Measurements from ENCODE around the gene REXO1. TPM values are rescaled to one million over a fixed set of nuclear protein-coding genes. Genes with fewer than 3 reads are reported as not detected.

REXO1 gene
- total and polyA plus RNA-seq, 2 of the 8 experiments (the other 6 are each of a cell fraction or from before 2014, with no cell fraction given): 42.4 to 44.3 TPM

GRCh38 chr19:1853295-1854038, 5.2 kb upstream of the REXO1 start (continued):
- TF ChIP-seq KDM5A (IDR thresholded peaks at IDR 0.05; ENCODE audit: low read length) (no peak), CHD1 (IDR thresholded peaks at IDR 0.05; ENCODE audit: low read depth, low read length) (no peak), GTF2F1 (IDR thresholded peaks at IDR 0.05; ENCODE audit: borderline replicate concordance, low read depth, low read length) (0 out of 2 replicates have a peak, but pooled peaks have one; percentile 52), HDAC6 (IDR thresholded peaks at IDR 0.05; ENCODE audit: low read depth, low read length) (no peak), EP300 (IDR thresholded peaks at IDR 0.05; ENCODE audit: borderline replicate concordance in 1 of 2, low read depth in 2 of 2, low read length in 2 of 2) (peak; percentile 21 to 68; a peak in 2 of 3 replicates), HDAC2 (IDR thresholded peaks at IDR 0.05; ENCODE audit: borderline replicate concordance in 1 of 2, low read depth in 2 of 2, low read length in 2 of 2) (peak in 1 of 2 experiments; percentile 57; a peak in 1 of 4 replicates)
- TF ChIP-seq, protein P1, sequence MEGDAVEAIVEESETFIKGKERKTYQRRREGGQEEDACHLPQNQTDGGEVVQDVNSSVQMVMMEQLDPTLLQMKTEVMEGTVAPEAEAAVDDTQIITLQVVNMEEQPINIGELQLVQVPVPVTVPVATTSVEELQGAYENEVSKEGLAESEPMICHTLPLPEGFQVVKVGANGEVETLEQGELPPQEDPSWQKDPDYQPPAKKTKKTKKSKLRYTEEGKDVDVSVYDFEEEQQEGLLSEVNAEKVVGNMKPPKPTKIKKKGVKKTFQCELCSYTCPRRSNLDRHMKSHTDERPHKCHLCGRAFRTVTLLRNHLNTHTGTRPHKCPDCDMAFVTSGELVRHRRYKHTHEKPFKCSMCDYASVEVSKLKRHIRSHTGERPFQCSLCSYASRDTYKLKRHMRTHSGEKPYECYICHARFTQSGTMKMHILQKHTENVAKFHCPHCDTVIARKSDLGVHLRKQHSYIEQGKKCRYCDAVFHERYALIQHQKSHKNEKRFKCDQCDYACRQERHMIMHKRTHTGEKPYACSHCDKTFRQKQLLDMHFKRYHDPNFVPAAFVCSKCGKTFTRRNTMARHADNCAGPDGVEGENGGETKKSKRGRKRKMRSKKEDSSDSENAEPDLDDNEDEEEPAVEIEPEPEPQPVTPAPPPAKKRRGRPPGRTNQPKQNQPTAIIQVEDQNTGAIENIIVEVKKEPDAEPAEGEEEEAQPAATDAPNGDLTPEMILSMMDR (IDR thresholded peaks at IDR 0.05; ENCODE audit: control extremely low read depth in 1 of 3, insufficient read depth in 1 of 3, low read depth in 1 of 3, low read length in 3 of 3): peak; percentile 91 to 96 (median 94)
- TF ChIP-seq, protein P2, sequence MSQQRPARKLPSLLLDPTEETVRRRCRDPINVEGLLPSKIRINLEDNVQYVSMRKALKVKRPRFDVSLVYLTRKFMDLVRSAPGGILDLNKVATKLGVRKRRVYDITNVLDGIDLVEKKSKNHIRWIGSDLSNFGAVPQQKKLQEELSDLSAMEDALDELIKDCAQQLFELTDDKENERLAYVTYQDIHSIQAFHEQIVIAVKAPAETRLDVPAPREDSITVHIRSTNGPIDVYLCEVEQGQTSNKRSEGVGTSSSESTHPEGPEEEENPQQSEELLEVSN (IDR thresholded peaks at IDR 0.05): no peak

All from H1 (cell line).